ENCODE results near the gene HACD3. TPM values are rescaled to one million over a fixed set of nuclear protein-coding genes. Genes with fewer than 3 reads are reported as not detected.
A peak's percentile ranks its signal among the peaks of the same experiment; 100 is the strongest.

Gene HACD3
- total RNA-seq, result 10 to 100 TPM; 41.6 to 91.4 TPM

GRCh38 chr15:65530318-65531111, at the start of gene HACD3:
Gene HACD3 (plus strand): TSS chr15:65530463. CDS start chr15:65530632, 169 bp downstream.
- H3K27me3 ChIP-seq (replicated peaks; ENCODE audit: insufficient read depth), result no peaks in the 10 kb centered on the region
- no peaks in the 10 kb centered on the region for H3K36me3 ChIP-seq
- H3K27ac ChIP-seq, result peak within 1 kb of the TSS; percentile 69 to 73
- peaks cover 16% of the 10 kb centered on the region for H3K4me1 ChIP-seq (replicated peaks)
- H3K9me3 ChIP-seq, result no peaks in the 10 kb centered on the region
- H3K4me3 ChIP-seq, result peak within 1 kb of the TSS; percentile 67 to 69
- peak; percentile 72 for DNase-seq (ENCODE audit: low spot score)
- TF ChIP-seq CTCF (IDR thresholded peaks at IDR 0.05) (no peak), POLR2A (IDR thresholded peaks at IDR 0.05) (peak; percentile 56), POLR2AphosphoS5 (IDR thresholded peaks at IDR 0.05) (peak; percentile 56)
- under 1% methylated on average over 76 of the region's 88 CpGs for WGBS
- intact Hi-C loops (cut with DNase I), result no loop called here

GRCh38 chr15:65484876-65485275, 45.4 kb upstream of the HACD3 start:
- Histone ChIP-seq H3K4me1 (replicated peaks) (no peaks in the 10 kb centered on the region), H3K27ac (no peak overlapping the region), H3K4me3 (no peak overlapping the region), H3K36me3 (no peaks in the 10 kb centered on the region), H3K27me3 (replicated peaks; ENCODE audit: insufficient read depth) (no peaks in the 10 kb centered on the region), H3K9me3 (no peaks in the 10 kb centered on the region)
- intact Hi-C loops (cut with DNase I), result no loop called here
- 92% methylated on average over 4 of the region's 4 CpGs for WGBS
- DNase-seq (ENCODE audit: low spot score), result no peak
- TF ChIP-seq CTCF (IDR thresholded peaks at IDR 0.05) (no peak), POLR2AphosphoS5 (IDR thresholded peaks at IDR 0.05) (no peak), POLR2A (IDR thresholded peaks at IDR 0.05) (no peak)

GRCh38 chr15:65494076-65494475, 36.2 kb upstream of the HACD3 start:
- Histone ChIP-seq H3K4me3 (no peak overlapping the region), H3K9me3 (no peaks in the 10 kb centered on the region), H3K4me1 (replicated peaks) (no peaks in the 10 kb centered on the region), H3K27ac (no peak overlapping the region), H3K27me3 (replicated peaks; ENCODE audit: insufficient read depth) (no peaks in the 10 kb centered on the region), H3K36me3 (peaks cover 0 to 6% of the 10 kb centered on the region in 2 donors)
- intact Hi-C loops (cut with DNase I), result no loop called here
- TF ChIP-seq POLR2AphosphoS5 (IDR thresholded peaks at IDR 0.05), result no peak
- no peak for TF ChIP-seq CTCF (IDR thresholded peaks at IDR 0.05)
- no peak for TF ChIP-seq POLR2A (IDR thresholded peaks at IDR 0.05)
- WGBS, result 86% methylated on average over 4 of the region's 4 CpGs
- DNase-seq (ENCODE audit: low spot score), result no peak

- WGBS, result 95% methylated on average over 2 of the region's 2 CpGs
- no peak for DNase-seq (ENCODE audit: low spot score)
- no peaks in the 10 kb centered on the region for H3K27me3 ChIP-seq (replicated peaks; ENCODE audit: insufficient read depth)
- H3K4me3 ChIP-seq, result no peak overlapping the region
- H3K36me3 ChIP-seq, result no peaks in the 10 kb centered on the region
- no peak for TF ChIP-seq POLR2A (IDR thresholded peaks at IDR 0.05)
- TF ChIP-seq POLR2AphosphoS5 (IDR thresholded peaks at IDR 0.05), result no peak
- TF ChIP-seq CTCF (IDR thresholded peaks at IDR 0.05), result no peak
- intact Hi-C loops (cut with DNase I), result no loop called here
- no peak overlapping the region for H3K27ac ChIP-seq
- H3K9me3 ChIP-seq, result no peaks in the 10 kb centered on the region
- no peaks in the 10 kb centered on the region for H3K4me1 ChIP-seq (replicated peaks)
Measured at GRCh38 chr15:65509321-65509720, 20.9 kb upstream of the HACD3 start.

- no peaks in the 10 kb centered on the region for H3K36me3 ChIP-seq
- H3K27ac ChIP-seq, result peak overlapping the region; percentile 46 to 65
- intact Hi-C loops (cut with DNase I), result no loop called here
- H3K4me3 ChIP-seq, result no peak overlapping the region
- TF ChIP-seq POLR2AphosphoS5 (IDR thresholded peaks at IDR 0.05) (no peak), CTCF (IDR thresholded peaks at IDR 0.05) (no peak), POLR2A (IDR thresholded peaks at IDR 0.05) (no peak)
- 42% methylated on average over 5 of the region's 5 CpGs for WGBS
- no peaks in the 10 kb centered on the region for H3K9me3 ChIP-seq
- H3K27me3 ChIP-seq (replicated peaks; ENCODE audit: insufficient read depth), result no peaks in the 10 kb centered on the region
- DNase-seq (ENCODE audit: low spot score), result no peak
- peaks cover 7% of the 10 kb centered on the region for H3K4me1 ChIP-seq (replicated peaks)
Measured at GRCh38 chr15:65512189-65512588, 18.1 kb upstream of the HACD3 start.

Data from prostate gland (tissue), 2 donors.